GM18907 (cell line): ENCODE measurements around the gene EIF4E.
"Not testable (repeated sequence)": the region's sequence is repeated elsewhere in the genome, so short reads cannot be mapped to it uniquely, and the experiment has no call there.

Experiments used
- ATAC-seq: cut with Tn5 transposase; IDR thresholded peaks from one replicate; pipeline ENCODE4 v1.9.1; 2021; ENCODE audit warnings: mild to moderate bottlenecking, moderate library complexity; ENCODE audit not compliant: unreplicated experiment

EIF4E gene

DNA sequence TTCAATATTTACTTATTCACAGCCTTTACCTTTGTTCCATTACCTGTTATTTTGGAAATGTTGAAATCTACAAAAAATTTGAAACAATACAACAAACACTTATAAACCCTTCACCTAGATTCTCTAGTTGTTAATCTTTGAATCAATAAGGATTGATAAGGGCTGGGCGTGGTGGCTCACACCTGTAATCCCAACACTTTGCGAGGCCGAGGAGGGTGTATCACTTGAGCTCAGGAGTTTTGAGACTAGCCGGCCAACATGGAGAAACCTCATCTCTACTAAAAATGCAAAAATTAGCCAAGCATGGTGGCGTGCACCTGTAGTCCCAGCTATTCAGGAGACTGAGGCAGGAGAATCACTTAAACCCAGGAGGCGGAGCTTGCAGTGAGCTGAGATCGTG is 5.9 kb upstream of the EIF4E start:
- ATAC-seq = not testable (repeated sequence)

GRCh38 chr4:98932539-98932938 is 3.6 kb upstream of the EIF4E start:
- ATAC-seq = no peak

DNA sequence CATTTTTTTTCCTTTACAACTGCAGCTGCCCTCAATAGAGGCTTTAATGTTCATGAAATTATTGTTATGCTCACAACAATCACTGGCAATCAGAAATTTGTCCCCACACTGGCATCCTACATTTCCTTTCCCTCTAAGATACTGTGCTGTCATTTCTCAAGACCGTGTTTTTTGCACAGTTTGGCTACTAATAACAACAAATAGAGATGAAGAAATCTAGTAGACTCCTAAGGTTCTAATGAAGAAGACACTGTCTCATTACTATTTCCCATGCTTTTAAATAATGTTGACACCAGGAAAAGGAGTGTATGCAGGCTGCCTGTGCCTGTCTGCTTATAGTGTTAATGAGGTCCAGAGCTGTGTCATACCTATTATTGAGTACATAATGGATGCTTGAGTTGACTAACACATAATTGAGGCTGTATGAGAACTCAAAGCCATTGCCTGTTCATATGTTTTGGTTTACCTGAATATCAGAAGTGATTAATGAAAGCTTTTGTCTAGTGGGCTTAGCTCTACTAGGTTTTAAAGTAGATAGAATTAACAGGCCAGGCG is 1.5 kb upstream of the EIF4E start:
- ATAC-seq = no peak

DNA sequence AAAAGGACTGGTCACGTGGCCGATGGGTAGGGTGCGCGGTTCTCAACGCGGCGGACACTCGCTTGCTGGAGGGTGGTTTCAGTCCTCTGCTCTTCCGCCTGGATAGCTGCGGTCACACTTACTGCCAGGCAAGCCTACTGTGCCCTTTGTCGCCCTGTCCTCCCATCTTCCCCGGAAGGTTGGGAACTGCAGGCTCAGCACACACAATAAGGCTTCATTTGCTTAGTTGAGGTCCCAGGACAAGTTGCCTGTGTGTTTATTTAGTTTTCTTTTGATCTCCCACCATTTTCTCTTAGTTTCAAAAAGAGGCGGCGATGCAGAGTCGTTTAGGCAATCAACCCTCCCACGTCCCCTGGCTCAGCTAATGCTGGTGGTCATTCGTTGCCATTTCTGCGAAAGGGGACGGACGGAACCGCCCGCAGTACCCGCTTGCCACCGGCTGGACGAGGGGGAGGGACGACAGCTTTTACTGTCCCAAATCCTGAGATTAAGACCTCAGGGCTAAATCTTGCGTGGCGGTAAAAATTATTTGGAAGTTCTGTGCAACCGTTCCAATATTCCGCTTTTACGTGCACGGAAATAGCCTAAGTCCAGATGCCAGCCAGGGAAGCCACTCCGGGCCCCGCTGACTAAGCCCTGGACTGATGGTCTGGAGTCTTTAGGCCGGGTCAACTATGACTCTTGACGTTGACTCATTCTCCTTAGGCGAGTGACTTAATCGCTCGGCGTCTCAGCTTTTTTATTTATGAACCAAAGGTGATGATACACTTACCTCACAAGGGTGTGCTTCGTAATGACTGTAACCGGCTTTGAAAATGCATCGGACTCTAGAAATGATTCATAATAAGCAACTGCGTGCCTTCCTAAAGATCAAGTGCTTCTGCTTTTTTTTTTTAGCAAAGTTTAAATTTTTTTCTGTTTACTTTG is 671 bp upstream of the EIF4E start:
- ATAC-seq = peak; percentile 52

DNA sequence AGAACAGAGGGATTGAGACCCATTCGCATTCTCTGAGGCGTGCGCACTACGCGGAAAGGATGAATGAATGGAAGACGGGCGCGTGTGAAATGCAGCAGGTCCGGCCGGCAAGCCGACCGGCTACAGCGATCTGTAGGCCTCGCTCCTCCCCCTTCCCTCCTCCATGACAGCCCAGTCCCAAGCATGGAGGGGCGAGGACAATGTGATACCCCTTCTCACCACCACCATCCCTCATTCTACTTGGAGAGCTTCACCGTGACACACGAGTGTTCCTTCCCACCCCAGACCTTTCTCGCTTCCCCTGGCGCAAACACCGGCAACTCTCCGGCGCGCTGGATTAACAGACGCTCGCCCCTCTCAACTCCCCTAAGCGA is 815 bp downstream of the EIF4E start:
- ATAC-seq = peak; percentile 43

DNA sequence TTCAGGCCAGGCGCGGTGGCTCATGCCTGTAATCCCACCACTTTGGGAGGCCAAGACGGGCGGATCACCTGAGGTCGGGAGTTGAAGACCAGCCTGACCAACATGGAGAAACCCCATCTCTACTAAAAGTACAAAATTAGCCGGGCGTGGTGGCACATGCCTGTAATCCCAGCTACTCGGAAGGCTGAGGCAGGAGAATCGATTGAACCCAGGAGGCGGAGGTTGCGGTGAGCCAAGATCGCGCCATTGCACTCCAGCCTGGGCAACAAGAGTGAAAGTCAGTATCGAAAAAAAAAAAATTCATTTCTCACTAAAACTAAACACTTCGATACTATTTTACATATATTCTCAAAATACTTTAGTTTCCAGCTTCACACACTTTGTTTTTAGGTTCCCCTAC is 2.7 kb downstream of the EIF4E start:
- not testable (repeated sequence) for ATAC-seq

DNA sequence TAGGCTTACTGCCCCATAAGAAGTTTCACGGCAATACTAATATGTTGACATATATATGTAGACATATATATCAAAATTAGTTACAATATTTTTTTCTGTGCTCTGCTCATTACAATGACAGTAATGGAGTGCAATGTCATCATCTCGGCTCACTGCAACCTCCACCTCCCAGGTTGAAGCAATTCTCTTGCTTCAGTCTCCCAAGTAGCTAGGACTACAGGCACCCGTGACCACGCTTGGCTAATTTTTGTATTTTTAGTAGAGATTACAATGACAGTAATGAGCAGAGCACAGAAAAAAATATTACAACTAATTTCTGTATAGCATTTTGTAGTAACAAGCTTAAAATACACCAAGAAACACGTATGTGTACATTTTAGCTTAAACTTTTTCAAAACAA is 7.6 kb downstream of the EIF4E start:
- ATAC-seq = no peak

GRCh38 chr4:98919996-98920395 is 8.9 kb downstream of the EIF4E start:
- ATAC-seq = no peak

GRCh38 chr4:98910728-98911127 is 18.2 kb downstream of the EIF4E start:
- not testable (repeated sequence) for ATAC-seq

- ATAC-seq = no peak
Observed at GRCh38 chr4:98909646-98910401, 19.1 kb downstream of the EIF4E start.

- ATAC-seq = no peak
Observed at GRCh38 chr4:98908703-98909262, 20.1 kb downstream of the EIF4E start.

DNA sequence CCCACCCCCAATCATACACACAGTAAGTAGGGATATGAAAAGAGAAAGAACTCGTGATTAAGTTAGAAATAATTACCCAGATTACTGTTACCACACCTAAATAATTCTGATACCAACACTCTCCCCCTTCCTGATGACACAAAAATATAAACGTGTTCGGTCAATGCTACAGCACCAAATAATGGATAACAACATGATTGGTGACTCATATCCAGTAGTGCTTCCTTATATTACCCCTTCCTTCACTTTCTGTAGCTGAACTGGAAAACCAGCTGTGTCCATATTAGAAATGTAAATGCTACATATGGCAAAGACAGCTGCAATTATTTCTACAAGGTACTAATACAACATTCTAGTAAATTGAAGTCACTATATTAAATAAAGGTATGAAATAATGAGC is 20.8 kb downstream of the EIF4E start:
- no peak for ATAC-seq

GRCh38 chr4:98905839-98906238 is 23.1 kb downstream of the EIF4E start:
- ATAC-seq = no peak

DNA sequence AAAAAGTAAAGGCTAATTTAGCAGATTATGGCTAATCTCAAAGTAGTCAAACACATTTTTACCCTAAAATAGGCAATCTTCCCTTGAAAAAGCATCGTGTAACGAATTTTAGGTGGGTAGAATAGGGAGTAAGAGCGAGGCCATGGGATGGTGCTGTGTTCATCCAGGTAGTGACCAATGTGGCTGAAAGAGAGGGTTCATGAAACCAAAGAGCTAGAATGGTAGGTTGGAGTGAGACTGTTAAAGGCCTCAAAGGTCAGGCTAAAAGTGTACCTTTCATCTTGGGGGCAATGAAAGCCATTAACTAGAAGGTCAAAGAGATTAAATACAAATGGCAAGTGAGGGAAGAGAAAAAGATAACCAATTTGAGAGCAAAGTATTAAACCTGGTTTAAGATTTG is 23.6 kb downstream of the EIF4E start:
- no peak for ATAC-seq

- ATAC-seq = no peak
Observed at GRCh38 chr4:98903963-98904362, 25.0 kb downstream of the EIF4E start.

DNA sequence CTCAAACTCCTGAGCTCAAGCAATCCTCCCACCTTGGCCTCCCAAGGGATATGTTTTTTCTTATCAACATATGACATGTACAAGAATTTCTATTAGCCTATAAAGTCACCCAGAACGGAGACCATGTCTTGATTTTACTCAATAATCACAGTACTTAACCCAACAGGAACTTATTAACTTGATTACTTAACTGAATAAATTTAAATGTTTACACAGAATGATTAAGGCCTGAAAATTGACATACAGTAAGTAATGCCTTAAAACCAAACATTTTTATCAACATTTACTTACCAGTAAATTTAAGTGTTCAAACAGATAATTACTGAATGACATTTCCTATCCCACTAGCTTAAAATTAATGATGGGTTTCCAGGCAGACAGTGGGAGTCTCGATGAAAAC is 25.4 kb downstream of the EIF4E start:
- no peak for ATAC-seq

DNA sequence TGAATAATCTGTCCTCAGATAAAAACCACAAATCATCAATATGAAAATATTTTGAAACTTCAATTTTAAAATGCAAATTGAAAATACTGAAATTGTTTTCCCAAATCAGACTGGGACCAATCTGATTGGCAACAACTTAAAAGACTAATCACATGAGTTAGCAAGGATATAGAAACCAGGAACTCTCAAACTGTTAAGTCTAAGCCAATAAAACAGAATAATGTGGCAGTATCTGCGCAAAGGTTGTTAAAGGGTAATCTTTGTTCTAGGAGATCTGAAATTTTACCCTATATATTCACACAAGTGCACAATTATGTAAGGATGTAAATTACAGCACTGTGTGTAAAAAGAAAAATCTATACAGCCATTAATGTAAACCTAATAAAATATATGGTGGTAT is 29.7 kb downstream of the EIF4E start:
- ATAC-seq = no peak

GRCh38 chr4:98891478-98892337 is 37.2 kb downstream of the EIF4E start:
- ATAC-seq = no peak

DNA sequence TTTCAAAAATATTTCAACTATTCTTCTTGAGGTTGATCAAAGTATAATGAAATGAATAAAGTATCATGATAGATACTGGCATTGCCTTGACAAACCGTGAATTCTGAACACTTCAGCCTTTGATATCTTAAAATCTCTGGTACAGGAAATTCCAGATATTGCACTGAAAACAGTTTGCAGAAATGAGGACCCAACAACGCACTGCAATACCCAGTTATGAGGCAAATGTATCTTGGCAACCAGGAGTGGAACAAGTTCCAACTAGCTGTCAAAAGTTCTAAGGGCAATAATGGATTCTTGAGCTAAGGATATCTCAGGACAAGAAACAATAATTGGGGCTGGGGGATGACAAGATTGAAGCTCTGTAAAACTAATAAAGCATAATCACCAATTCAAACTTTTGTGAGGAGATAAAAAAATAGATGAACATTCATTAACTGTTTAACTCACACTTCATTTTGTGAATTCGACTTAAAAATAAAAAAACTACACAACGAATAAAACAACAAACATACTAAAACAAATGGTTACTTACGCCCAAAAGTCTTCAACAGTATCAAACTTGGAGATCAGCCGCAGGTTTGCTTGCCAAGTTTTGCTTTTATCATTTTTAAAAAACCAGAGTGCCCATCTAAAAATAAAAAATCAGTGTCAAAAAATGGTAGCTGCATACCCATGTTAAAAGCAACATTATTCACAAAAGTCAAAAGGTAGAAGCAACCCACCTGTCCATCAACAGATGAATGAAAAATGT is 38.1 kb downstream of the EIF4E start:
- ATAC-seq = no peak

- no peak for ATAC-seq
Observed at GRCh38 chr4:98887145-98887544, 41.8 kb downstream of the EIF4E start.
